Measurements from ENCODE around the gene STUB1. TPM values are rescaled to one million over a fixed set of nuclear protein-coding genes. Genes with fewer than 3 reads are reported as not detected.
"Not testable (repeated sequence)": the region's sequence is repeated elsewhere in the genome, so short reads cannot be mapped to it uniquely, and the experiment has no call there.

STUB1 gene
- total RNA-seq, 1 experiment from 2014 or later: 136 TPM

DNA sequence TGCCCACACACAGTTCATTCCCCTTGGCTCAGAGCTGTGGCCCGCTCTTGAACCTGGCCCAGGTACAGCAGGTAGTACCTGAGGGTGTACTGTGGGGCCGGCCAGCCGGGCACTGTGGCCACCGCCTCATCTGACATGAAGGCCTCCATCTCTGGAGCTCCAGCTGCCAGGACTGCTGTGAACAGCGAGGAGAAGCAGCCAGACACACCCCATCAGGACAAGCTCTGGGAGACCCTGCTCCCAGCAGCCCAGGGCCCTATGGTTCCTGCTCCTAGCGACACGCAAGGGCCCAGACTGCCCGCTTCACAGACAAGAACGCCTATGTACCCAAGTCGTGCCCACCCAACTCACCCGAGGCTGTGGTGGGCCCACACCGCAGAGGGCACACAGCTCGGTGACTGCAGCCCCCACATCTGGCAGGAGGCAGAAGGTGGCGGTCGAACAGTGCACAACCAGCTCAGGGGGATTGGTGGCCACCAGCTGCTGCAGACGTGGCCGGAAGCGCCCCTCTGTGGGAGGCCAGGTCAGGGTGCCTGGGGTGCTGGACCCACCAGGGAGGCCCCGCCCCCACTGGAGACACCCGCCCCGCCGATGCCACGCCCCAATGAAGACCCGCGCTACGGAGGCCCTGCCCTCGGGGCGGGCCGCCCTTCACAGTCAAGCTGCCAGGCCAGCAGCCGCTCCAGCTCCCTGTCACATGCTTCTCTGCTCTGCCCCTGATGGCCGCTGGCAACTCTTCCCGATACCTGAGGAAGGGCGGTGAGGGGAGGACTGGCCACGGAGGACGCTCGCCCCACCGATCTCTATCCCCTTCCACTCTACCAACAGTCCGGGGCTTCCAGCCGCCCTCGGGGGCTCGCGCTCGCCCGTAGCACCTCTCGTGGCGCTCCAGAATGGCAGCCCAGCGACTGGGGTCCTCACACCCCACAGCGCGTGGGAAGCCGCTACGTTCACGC lies 1.1 kb upstream of the STUB1 start:
- DNase-seq (ENCODE audit: low read depth): peak; percentile 63

DNA sequence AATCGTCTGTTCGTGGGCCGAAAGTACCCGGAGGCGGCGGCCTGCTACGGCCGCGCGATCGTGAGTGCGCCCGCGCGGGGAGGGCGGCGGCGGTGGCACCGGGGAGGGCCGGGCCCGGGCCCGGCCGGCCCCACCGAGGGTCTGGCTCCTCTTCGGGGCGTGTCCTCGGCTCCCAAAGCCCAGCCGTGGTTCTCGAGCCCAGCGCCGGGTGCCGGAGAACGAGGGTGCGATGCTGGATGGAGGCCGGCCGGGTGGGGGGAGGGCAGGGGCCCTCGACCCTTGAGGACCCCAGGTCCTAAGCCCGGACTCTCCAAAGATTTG lies 375 bp downstream of the STUB1 start:
- no peak for DNase-seq (ENCODE audit: low read depth)

- DNase-seq (ENCODE audit: low read depth): peak; percentile 54
Measured at GRCh38 chr16:680967-681745, 946 bp downstream of the STUB1 start.

GRCh38 chr16:681746-682427 lies 1.7 kb downstream of the STUB1 start:
- DNase-seq (ENCODE audit: low read depth): peak; percentile 70

DNA sequence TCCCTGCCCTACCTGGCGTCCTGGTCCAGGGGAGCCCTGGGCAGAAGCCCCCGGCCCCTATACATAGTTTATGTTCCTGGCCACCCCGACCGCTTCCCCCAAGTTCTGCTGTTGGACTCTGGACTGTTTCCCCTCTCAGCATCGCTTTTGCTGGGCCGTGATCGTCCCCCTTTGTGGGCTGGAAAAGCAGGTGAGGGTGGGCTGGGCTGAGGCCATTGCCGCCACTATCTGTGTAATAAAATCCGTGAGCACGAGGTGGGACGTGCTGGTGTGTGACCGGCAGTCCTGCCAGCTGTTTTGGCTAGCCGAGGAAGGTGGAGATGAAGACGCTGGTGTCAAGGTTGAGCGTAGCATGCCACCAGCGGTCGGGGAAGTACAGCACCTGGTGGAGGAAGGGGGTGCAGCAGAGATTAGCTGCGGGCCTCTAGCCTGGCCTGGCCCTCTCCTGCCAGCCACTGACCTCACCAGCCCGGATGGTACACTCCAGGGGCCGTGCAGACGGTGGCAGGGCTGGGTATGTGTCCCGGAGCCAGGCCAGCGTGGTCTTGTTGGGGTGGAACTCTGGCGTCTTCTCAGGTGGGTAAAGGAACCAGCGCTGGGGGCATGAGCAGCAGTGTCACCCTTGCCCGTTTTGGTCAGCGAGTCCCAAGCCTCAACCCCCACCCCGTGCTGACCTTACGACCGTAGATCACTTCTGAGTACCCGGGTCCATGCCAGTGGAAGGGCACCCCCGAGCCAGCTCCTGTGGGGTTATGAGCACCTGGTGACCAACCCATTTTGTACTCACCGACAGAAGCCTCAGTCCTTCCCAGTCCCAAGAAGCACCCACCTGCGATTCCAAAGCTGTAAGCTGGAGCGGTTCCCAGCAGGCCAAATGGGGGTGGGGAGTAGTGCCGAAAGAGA lies 2.5 kb downstream of the STUB1 start:
- DNase-seq (ENCODE audit: low read depth): no peak

- DNase-seq (ENCODE audit: low read depth): no peak
Measured at GRCh38 chr16:683396-684070, 3.3 kb downstream of the STUB1 start.

GRCh38 chr16:684071-684794 lies 4.0 kb downstream of the STUB1 start, which contains the start of gene JMJD8:
Gene JMJD8, minus strand, starts transcription at chr16:684334. Its CDS starts 15 bp downstream, at chr16:684319.
- DNase-seq (ENCODE audit: low read depth): peak; percentile 93

DNA sequence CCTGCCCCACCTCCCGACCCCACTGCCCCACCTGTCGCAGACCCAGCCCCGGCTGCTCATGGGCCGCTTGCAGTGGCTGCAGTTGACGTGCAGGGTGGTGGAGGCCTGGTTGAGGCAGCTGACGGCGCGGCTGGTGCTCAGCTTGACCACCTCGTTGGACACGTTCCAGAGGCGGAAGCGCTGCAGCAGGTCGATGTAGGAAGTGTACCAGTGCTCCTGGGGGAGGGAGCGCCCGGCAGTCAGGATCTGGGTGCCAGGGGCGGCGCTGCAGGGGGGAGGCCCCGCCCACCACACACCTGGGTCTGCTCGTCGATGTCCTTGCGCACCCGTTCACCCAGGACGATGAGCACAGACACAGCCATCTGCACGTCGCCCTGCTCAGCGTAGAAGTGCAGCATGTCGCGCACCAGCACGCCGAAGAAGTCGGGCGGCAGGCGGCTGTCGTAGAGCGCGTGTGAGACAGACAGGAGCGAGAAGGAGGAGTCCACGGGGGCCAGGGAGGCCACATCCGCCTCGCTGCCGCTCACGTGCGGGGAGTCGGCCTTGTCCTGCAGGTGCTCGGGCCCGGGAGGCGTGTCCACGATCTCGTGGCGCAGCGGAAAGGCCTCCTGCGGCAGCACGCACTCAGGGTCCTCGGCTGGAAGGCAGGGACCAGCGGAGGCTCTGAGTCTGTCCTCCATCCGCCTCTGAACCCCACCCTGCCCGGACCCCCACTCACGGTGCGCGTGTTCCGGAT lies 4.9 kb downstream of the STUB1 start:
- no peak for DNase-seq (ENCODE audit: low read depth)

GRCh38 chr16:685967-686366 lies 5.8 kb downstream of the STUB1 start:
- DNase-seq (ENCODE audit: low read depth): no peak

DNA sequence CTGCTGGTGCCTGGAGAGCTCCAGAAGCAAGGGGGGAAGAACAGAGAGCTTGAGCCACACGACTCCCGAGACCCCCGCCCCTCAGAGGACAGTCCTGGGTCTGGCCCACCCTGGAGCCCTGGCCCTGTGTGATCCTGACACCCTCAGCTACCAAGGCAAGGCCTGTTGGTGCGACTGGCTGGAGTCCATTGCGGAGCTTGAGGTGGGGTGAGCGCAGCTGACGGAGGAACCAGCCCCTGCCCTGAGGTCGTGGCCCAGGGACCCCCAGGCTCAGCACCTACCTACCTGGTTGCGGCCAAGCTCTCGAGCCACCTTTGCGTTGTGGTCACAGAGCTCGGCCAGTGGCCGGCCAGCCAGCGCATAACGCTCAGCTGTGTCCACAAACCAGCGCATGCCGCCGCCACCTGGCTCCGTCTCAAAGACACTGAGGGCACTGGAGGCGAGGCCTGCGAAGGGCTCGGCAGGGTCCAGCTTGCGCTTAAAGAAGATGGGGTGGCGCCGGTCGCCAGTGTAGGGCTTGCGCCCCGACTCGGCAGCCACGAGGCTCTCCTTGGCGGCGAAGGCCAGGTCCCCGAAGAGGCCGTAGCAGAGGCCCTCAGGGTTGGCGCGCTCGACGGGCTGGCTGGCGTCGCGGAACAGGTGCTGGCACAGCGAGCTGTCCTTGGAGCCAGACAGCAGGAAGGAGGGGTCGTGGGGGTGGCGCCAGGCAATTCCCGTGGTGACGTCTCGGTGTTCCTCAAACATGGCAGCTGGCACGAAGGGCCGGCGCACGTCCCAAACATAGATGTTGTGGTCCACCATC lies 6.5 kb downstream of the STUB1 start:
- no peak for DNase-seq (ENCODE audit: low read depth)

DNA sequence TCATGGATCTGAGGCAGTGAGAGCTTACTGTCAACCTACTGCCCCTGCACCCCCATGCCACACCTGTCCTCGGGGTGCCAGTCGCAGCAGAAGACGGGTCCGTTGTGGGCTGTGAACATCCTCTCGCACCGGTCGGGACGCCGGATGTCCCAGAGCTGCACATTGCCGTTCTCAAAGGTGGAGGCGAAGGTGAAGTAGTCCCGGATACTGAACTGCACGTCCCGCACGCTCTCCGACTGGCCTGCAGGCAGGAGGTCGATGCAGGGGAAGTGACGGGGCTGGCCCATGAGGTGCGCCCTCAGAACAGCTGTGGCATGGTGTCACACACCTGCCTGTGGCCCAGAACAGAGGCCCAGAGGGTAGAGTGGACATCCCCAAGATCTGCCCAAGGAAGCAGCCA lies 7.3 kb downstream of the STUB1 start:
- DNase-seq (ENCODE audit: low read depth): no peak

GRCh38 chr16:689175-689897 lies 9.1 kb downstream of the STUB1 start:
- no peak for DNase-seq (ENCODE audit: low read depth)

GRCh38 chr16:691242-691641 lies 11.0 kb downstream of the STUB1 start:
- not testable (repeated sequence) for DNase-seq (ENCODE audit: low read depth)

DNA sequence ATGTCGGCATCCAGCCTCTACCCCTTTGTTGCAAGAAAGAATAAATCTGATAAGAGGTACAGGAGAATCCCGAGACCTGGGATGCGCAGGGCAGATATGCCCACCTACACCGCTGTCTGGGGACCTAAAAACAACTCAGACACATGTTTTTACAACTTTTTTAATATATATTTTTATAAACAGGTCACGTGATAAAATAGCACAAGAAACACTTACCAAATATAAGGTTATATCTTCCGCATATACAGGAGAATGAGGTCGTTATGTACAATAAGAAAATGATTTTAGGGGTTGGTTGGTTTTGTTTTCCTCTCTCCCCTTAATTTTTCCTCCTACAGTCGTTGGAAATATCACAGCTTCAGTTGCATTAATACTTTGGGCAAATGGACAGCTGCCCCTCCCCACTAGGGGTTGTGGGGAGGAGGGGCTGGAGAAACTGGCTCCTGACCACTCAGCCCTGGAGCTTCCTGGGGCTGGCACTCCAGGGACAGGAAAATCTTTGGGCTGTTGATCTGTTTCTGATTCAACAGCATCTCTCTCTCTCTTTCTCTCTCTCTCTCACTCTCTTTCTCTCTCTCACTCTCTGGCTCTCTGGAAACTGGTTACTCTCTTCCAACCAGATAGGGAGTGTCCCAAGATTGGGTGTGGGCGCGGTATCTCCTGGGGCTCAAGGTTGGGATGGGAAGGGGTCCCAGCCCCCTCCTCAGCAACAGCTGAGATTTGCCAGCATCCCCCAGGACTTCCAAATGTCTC lies 12.3 kb downstream of the STUB1 start:
- no peak for DNase-seq (ENCODE audit: low read depth)

- DNase-seq (ENCODE audit: low read depth): no peak
Measured at GRCh38 chr16:693364-693763, 13.2 kb downstream of the STUB1 start.

GRCh38 chr16:693766-694165 lies 13.6 kb downstream of the STUB1 start:
- DNase-seq (ENCODE audit: low read depth): no peak

Measured in RPMI7951 (cell line).